ENCODE results near the gene UBB.

Gene UBB

GRCh38 chr17:16380640-16381495 lies at the start of gene UBB:
Gene UBB, plus strand, starts transcription at chr17:16381091. Its CDS starts 817 bp downstream, at chr17:16381908.
- peak; percentile 98 for DNase-seq (ENCODE audit: low spot score)

- no peak for DNase-seq (ENCODE audit: low spot score)
Measured at GRCh38 chr17:16338391-16338790, 42.5 kb upstream of the UBB start.

- DNase-seq (ENCODE audit: low spot score) = no peak
Measured at GRCh38 chr17:16339402-16339801, 41.5 kb upstream of the UBB start.

- DNase-seq (ENCODE audit: low spot score) = no peak
Measured at GRCh38 chr17:16339959-16340358, 40.9 kb upstream of the UBB start.

GRCh38 chr17:16342979-16343378 lies 37.9 kb upstream of the UBB start:
- no peak for DNase-seq (ENCODE audit: low spot score)

- no peak for DNase-seq (ENCODE audit: low spot score)
Measured at GRCh38 chr17:16343569-16343968, 37.3 kb upstream of the UBB start.

GRCh38 chr17:16345565-16345964 lies 35.3 kb upstream of the UBB start:
- no peak for DNase-seq (ENCODE audit: low spot score)

GRCh38 chr17:16346721-16347271 lies 34.1 kb upstream of the UBB start:
- no peak for DNase-seq (ENCODE audit: low spot score)

GRCh38 chr17:16348586-16348985 lies 32.3 kb upstream of the UBB start:
- no peak for DNase-seq (ENCODE audit: low spot score)

- no peak for DNase-seq (ENCODE audit: low spot score)
Measured at GRCh38 chr17:16349431-16349830, 31.5 kb upstream of the UBB start.

GRCh38 chr17:16351831-16352230 lies 29.1 kb upstream of the UBB start:
- no peak for DNase-seq (ENCODE audit: low spot score)

GRCh38 chr17:16352303-16352666 lies 28.6 kb upstream of the UBB start:
- no peak for DNase-seq (ENCODE audit: low spot score)

- DNase-seq (ENCODE audit: low spot score) = peak; percentile 12
Measured at GRCh38 chr17:16352667-16353316, 28.1 kb upstream of the UBB start.

GRCh38 chr17:16353317-16354174 lies 27.3 kb upstream of the UBB start, which contains the start of gene CENPV:
Gene CENPV, minus strand, starts transcription at chr17:16353469. Its CDS starts 33 bp downstream, at chr17:16353436.
- DNase-seq (ENCODE audit: low spot score) = peak; percentile 60

GRCh38 chr17:16354585-16354984 lies 26.3 kb upstream of the UBB start:
- DNase-seq (ENCODE audit: low spot score) = no peak

GRCh38 chr17:16358394-16358793 lies 22.5 kb upstream of the UBB start:
- no peak for DNase-seq (ENCODE audit: low spot score)

- DNase-seq (ENCODE audit: low spot score) = no peak
Measured at GRCh38 chr17:16361874-16362273, 19.0 kb upstream of the UBB start.

GRCh38 chr17:16363749-16364536 lies 16.9 kb upstream of the UBB start:
- DNase-seq (ENCODE audit: low spot score) = peak; percentile 94

- peak; percentile 50 for DNase-seq (ENCODE audit: low spot score)
Measured at GRCh38 chr17:16364625-16365024, 16.3 kb upstream of the UBB start.

- peak; percentile 61 for DNase-seq (ENCODE audit: low spot score)
Measured at GRCh38 chr17:16371742-16372141, 9.1 kb upstream of the UBB start.

All from hematopoietic multipotent progenitor cell treated with erythropoietin and hydrocortisone succinate and interleukin-3 and kit ligand, for 17 days (in vitro differentiated cells).